Vagina (tissue), 2 donors: ENCODE measurements around the gene RNF114.

Experiments used
- POLR2A ChIP-seq, 2 donors: fragments of 450-650 bp; IDR thresholded peaks; one replicate each; pipeline ENCODE4 v1.6.1; 2017; ENCODE audit warnings: antibody characterized with exemption in 2 of 2, mild to moderate bottlenecking in 2 of 2, moderate library complexity in 2 of 2
- TF ChIP-seq, protein P1 (sequence below), 3 experiments: fragments of 450-650 bp in 2 of 3; fragments of 200-600 bp in 1 of 3; sonication (generic) in 1 of 3; IDR thresholded peaks; one replicate each; pipeline ENCODE4 v1.5.1; 2017 to 2019; ENCODE audit warnings: antibody characterized with exemption in 3 of 3, mild to moderate bottlenecking in 2 of 3, moderate library complexity in 2 of 3

GRCh38 chr20:49995586-49995985 is 59.4 kb downstream of the RNF114 start:
- TF ChIP-seq POLR2A (IDR thresholded peaks at IDR 0.05): no peak
- TF ChIP-seq, protein P1, sequence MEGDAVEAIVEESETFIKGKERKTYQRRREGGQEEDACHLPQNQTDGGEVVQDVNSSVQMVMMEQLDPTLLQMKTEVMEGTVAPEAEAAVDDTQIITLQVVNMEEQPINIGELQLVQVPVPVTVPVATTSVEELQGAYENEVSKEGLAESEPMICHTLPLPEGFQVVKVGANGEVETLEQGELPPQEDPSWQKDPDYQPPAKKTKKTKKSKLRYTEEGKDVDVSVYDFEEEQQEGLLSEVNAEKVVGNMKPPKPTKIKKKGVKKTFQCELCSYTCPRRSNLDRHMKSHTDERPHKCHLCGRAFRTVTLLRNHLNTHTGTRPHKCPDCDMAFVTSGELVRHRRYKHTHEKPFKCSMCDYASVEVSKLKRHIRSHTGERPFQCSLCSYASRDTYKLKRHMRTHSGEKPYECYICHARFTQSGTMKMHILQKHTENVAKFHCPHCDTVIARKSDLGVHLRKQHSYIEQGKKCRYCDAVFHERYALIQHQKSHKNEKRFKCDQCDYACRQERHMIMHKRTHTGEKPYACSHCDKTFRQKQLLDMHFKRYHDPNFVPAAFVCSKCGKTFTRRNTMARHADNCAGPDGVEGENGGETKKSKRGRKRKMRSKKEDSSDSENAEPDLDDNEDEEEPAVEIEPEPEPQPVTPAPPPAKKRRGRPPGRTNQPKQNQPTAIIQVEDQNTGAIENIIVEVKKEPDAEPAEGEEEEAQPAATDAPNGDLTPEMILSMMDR (IDR thresholded peaks at IDR 0.05): no peak
